Transverse colon (tissue), 4 donors: ENCODE results near the gene NOP16. TPM values are rescaled to one million over a fixed set of nuclear protein-coding genes. Genes with fewer than 3 reads are reported as not detected.

Source experiments
- DNase-seq: peaks from one replicate; pipeline ENCODE4 v3.0.0-alpha.2; 2019
- H3K27ac ChIP-seq, 4 donors: fragments of 200-600 bp; sonication (generic); 2 replicates each; pipeline ENCODE4 v1.5.1; 2016 to 2018; ENCODE audit warnings: inconsistent platforms in 4 of 4
- H3K27me3 ChIP-seq: fragments of 200-600 bp; sonication (generic); 2 replicates; pipeline ENCODE4 v1.5.1; 2017; ENCODE audit warnings: inconsistent platforms
- H3K36me3 ChIP-seq, 4 donors: fragments of 200-600 bp; sonication (generic); 2 replicates each; pipeline ENCODE4 v1.5.1; 2017 to 2019; ENCODE audit warnings: inconsistent platforms in 4 of 4
- H3K4me1 ChIP-seq, 4 donors: fragments of 200-600 bp; sonication (generic); 2 replicates each; pipeline ENCODE4 v1.5.1; 2017 to 2020; ENCODE audit warnings: inconsistent platforms in 4 of 4
- H3K4me3 ChIP-seq, 4 donors: fragments of 200-600 bp; sonication (generic); 1 replicate in 1 of 4; 2 replicates in 3 of 4; pipeline versions ENCODE4 v1.5.1 to v1.6.1; 2017 to 2019; ENCODE audit warnings: inconsistent platforms in 4 of 4
- H3K9me3 ChIP-seq, 2 donors: fragments of 200-600 bp; sonication (generic); 2 replicates each; pipeline ENCODE4 v1.5.1; 2017 to 2019; ENCODE audit warnings: inconsistent platforms in 2 of 2
- EP300 ChIP-seq: sonication (generic); formaldehyde crosslinking; IDR thresholded peaks from one replicate; pipeline ENCODE4 v1.6.1; 2017; ENCODE audit warnings: antibody characterized with exemption, low read depth
- POLR2A ChIP-seq: fragments of 450-650 bp; IDR thresholded peaks from one replicate; pipeline ENCODE4 v1.6.1; 2016; ENCODE audit warnings: antibody characterized with exemption, mild to moderate bottlenecking, moderate library complexity
- POLR2AphosphoS5 ChIP-seq, 3 donors: sonication (generic); formaldehyde crosslinking; IDR thresholded peaks; one replicate each; pipeline ENCODE4 v1.6.1; 2016; ENCODE audit warnings: antibody characterized with exemption in 3 of 3
- WGBS, 2 donors: methylation state at CpG; one replicate each; pipeline ENCODE4 v1.1.5; 2018; ENCODE audit warnings: low coverage in 1 of 2; 5-methylcytosine and 5-hydroxymethylcytosine counted together
- in situ Hi-C, 4 donors: fragments of 200-750 bp; cut with MboI; loops; one replicate each; pipeline versions ENCODE4 v1.15.0 to v1.15.1; 2017; ENCODE audit warnings: low sequenced_read_pairs in 3 of 4, low pct_ligation_motif_present in 1 of 4, low pct_unique_long_range_greater_than_20kb in 1 of 4
- intact Hi-C: fragments of 100-400 bp; cut with DNase I; formaldehyde crosslinking; loops from one replicate; pipeline ENCODE4 v1.15.1; 2023; ENCODE audit warnings: low total_unique reads
- total RNA-seq, 4 donors: library from RNA; depleted of rRNA; stranded (reverse); fragments of >200 nt; gene quantifications; one replicate each; pipeline ENCODE4 v1.1.0, GENCODE V29; 2016
- TF ChIP-seq, protein P1 (sequence below), 5 experiments: fragments of 200-600 bp in 3 of 5; fragments of 450-650 bp in 2 of 5; sonication (generic) in 3 of 5; IDR thresholded peaks; 1 replicate in 2 of 5; 2 replicates in 3 of 5; pipeline ENCODE4 v1.5.1; 2016 to 2017; ENCODE audit warnings: antibody characterized with exemption in 5 of 5, inconsistent platforms in 3 of 5, mild to moderate bottlenecking in 2 of 5, moderate library complexity in 1 of 5

The NOP16 gene
- total RNA-seq, 4 donors from 2014 or later: 1.8 to 12.7 (median 8.5) TPM

DNA sequence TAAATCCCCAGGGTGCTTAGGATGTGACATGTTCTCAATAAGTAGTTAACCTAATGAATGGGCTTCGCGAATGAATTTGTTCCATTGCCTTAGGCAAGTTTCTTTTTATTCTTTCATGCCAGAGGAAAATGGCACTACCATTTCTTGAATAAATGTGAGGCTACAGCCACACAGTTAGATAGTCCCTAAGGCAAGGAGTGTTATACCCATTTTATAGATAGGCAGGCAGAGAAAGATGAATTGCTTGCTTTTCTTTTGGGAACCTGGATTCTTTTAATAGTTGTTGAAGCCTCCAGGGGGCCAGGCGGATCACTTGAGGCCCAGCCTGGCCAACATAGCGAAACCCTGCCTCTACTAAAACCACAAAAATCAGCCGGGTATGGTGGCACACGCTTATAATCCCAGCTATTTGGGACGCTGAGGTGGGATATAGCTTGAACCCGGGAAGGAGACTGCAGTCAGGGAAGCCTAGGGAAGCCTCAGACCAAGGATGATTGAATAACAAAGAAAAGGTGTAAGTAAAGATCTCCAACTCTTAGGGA, 943 bp downstream of the NOP16 start:
- WGBS, 2 donors: 36 to 100% methylated on average over 2 to 8 of the region's 8 CpGs
- peaks cover 0 to 21% (median 9%) of the 10 kb centered on the region in 4 donors for H3K36me3 ChIP-seq
- DNase-seq: no peak

DNA sequence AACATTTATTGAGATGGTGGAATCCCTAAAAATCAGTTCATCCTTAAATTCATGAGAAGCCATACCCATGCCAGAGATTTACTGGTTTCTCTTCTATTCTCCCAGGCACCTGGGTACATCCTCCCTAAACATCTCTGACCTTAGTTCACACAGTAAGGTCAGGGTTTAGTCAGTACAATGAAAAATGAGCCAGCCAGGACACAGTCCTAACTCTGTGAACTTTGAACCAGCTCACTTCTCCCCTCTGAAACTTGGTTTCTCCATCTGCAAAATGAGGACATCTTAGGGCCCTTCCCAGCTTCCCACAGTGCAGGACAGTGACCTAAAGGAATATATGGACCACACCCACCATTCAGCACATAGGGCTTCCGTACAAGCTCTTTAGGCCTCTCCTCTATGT, 1.9 kb downstream of the NOP16 start:
- TF ChIP-seq EP300: no peak
- TF ChIP-seq POLR2A: no peak
- TF ChIP-seq POLR2AphosphoS5 (IDR thresholded peaks at IDR 0.05): no peak
- TF ChIP-seq, protein P1, sequence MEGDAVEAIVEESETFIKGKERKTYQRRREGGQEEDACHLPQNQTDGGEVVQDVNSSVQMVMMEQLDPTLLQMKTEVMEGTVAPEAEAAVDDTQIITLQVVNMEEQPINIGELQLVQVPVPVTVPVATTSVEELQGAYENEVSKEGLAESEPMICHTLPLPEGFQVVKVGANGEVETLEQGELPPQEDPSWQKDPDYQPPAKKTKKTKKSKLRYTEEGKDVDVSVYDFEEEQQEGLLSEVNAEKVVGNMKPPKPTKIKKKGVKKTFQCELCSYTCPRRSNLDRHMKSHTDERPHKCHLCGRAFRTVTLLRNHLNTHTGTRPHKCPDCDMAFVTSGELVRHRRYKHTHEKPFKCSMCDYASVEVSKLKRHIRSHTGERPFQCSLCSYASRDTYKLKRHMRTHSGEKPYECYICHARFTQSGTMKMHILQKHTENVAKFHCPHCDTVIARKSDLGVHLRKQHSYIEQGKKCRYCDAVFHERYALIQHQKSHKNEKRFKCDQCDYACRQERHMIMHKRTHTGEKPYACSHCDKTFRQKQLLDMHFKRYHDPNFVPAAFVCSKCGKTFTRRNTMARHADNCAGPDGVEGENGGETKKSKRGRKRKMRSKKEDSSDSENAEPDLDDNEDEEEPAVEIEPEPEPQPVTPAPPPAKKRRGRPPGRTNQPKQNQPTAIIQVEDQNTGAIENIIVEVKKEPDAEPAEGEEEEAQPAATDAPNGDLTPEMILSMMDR (IDR thresholded peaks at IDR 0.05): no peak
- peaks cover 0 to 21% (median 8%) of the 10 kb centered on the region in 4 donors for H3K36me3 ChIP-seq
- DNase-seq: no peak
- H3K27ac ChIP-seq: no peak overlapping the region
- no peak overlapping the region for H3K4me3 ChIP-seq
- in situ Hi-C loops (no loop called here), intact Hi-C loops (no loop called here)
- no peaks in the 10 kb centered on the region for H3K27me3 ChIP-seq
- peaks cover 0 to 30% (median 18%) of the 10 kb centered on the region in 4 donors for H3K4me1 ChIP-seq
- WGBS, 2 donors: 68% methylated on average over 1 of the region's 1 CpG; no CpG with 5 or more reads in 1 of the 2 donors
- H3K9me3 ChIP-seq: no peaks in the 10 kb centered on the region

More for the DNA sequence above, 943 bp downstream of the NOP16 start:
- in situ Hi-C loops (no loop called here), intact Hi-C loops (no loop called here)
- Histone ChIP-seq H3K27me3 (no peaks in the 10 kb centered on the region), H3K27ac (peak overlapping the region in 3 of 4 donors; percentile 92 to 98 (median 97)), H3K9me3 (no peaks in the 10 kb centered on the region), H3K4me1 (peaks cover 0 to 30% (median 18%) of the 10 kb centered on the region in 4 donors), H3K4me3 (peak overlapping the region; percentile 60 to 78 (median 72))
- TF ChIP-seq EP300: no peak

DNA sequence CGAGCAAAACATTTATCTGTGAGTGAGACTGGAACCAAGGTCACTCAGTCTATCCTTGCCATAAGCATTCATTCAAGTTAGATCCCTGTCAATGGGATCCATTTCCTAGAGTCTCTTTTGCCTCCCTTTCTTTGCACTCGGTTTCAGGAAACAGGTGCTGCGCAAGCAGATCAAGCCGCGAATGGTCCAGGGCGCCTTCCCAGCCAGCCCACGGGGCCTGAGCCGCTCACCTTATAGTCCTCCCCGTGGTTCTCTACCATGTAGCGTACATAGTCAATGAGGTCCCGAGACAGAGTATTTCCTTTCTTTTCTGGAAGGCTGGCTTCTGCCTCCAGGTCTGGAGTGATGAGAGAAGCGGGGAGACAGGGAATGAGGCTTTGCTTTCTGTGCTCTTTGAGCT, 3.4 kb downstream of the NOP16 start:
- Histone ChIP-seq H3K4me3 (no peak overlapping the region), H3K27me3 (no peaks in the 10 kb centered on the region), H3K4me1 (peaks cover 0 to 23% (median 18%) of the 10 kb centered on the region in 4 donors), H3K36me3 (peaks cover 0 to 21% (median 8%) of the 10 kb centered on the region in 4 donors), H3K9me3 (no peaks in the 10 kb centered on the region), H3K27ac (no peak overlapping the region)
- TF ChIP-seq EP300 (no peak), POLR2A (no peak), POLR2AphosphoS5 (IDR thresholded peaks at IDR 0.05) (no peak)
- TF ChIP-seq, protein P1 (IDR thresholded peaks at IDR 0.05): no peak
- 94 to 100% methylated on average over 1 to 12 of the region's 12 CpGs for WGBS, 2 donors
- in situ Hi-C loops (no loop called here), intact Hi-C loops (no loop called here)
- DNase-seq: no peak

DNA sequence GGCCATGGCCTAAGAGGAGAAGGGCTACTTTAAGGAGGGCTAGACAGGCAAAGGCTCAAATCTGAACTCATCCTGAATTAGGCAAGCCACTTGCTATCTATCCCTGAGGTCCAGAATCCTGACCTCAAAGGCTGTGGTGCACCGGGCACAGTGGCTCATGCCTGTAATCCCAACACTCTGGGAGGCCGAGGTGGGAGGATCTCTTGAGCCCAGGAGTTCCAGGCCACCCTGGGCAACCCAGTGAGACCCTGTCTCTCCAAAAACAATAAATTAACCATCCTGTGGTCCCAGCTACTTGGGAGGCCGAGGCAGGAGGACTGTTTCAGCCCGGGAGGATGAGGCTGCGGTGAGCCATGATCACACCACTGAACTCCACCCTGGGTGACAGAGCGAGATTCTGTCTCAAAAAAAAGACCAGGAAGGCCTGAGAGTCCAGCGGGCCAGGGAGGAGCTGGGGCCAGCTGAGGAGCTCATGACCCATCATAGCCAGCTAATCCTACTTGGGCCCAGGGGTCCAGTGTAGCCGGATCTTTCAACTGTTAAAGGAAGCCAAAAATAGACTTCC, 4.0 kb downstream of the NOP16 start:
- TF ChIP-seq EP300 (no peak), POLR2AphosphoS5 (IDR thresholded peaks at IDR 0.05) (no peak), POLR2A (no peak)
- TF ChIP-seq, protein P1 (IDR thresholded peaks at IDR 0.05): no peak
- 71 to 90% methylated on average over 1 to 7 of the region's 8 CpGs for WGBS, 2 donors

More for the DNA sequence above, 4.0 kb downstream of the NOP16 start:
- Histone ChIP-seq H3K36me3 (peaks cover 0 to 21% (median 8%) of the 10 kb centered on the region in 4 donors), H3K9me3 (no peaks in the 10 kb centered on the region), H3K4me1 (peaks cover 0 to 17% (median 14%) of the 10 kb centered on the region in 4 donors), H3K4me3 (no peak overlapping the region), H3K27ac (no peak overlapping the region), H3K27me3 (no peaks in the 10 kb centered on the region)
- intact Hi-C loops: no loop called here
- in situ Hi-C loops: no loop called here
- no peak for DNase-seq
